Measurements from ENCODE around the gene TOX2.

TOX2 gene

DNA sequence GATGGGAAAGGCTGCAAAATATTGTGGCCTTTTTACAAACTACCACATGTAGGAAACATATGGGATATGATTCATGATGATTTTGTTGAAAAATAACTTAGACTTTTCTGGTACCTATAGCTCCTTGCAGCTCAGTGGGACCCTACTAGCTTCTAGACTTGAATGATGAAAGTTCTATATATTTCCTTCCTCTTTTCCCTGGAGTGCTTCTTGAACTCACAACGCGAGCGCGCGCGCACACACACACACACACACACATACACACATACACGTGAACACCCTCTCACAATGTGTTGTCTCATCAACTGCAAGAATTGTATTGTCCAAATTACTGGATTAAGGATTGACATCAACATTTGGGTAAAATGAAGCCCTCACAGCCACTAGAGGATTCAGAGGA is 61.9 kb downstream of the TOX2 start:
- DNase-seq (ENCODE audit: low read depth), result no peak
- no peak for TF ChIP-seq CTCF (IDR thresholded peaks at IDR 0.05; ENCODE audit: low read depth, low read length, missing control alignments)
- no peak overlapping the region for H3K4me3 ChIP-seq (ENCODE audit: low read depth, low read length)
- in situ Hi-C loops (cut with HindIII; ENCODE audit: low sequenced_read_pairs), result no loop called here

DNA sequence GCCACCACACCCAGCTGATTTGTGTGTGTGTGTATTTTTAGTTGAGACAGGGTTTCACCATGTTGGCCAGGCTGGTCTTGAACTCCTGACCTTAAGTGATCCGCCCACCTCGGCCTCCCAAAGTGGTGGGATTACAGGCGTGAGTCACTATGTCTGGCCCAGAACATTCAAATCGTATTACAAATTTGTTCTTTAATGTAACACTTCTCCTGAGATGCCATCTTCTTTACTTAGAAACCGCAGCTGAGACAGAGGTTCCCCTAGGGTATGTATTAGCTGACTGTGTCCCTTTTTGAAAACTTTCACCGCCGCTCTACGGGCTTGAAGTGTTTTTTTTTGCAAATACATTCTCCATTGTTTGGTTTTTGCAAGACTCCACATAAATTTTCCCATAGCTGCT is 62.6 kb downstream of the TOX2 start:
- in situ Hi-C loops (cut with HindIII; ENCODE audit: low sequenced_read_pairs), result no loop called here

DNA sequence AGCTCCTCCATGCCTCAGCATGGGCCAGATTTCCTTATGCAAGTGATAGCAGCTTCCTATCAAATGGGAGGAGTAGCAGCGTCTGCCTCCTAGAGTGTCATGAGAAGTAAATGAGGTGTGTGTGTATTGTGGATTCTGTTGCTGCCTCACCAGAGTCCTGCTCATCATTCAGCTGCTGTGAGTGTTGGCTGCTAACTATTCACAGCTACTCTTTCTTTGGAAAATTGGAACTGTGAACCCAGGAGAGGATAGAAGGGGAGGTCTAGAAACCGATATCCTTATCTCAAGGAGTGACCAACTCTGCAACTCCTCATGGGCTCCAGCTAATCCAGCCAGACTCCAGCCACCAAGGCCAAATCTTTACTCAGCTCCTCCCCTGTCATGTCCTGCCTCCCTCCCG is 63.3 kb downstream of the TOX2 start:
- DNase-seq (ENCODE audit: low read depth), result no peak
- H3K4me3 ChIP-seq (ENCODE audit: low read depth, low read length), result no peak overlapping the region
- TF ChIP-seq CTCF (IDR thresholded peaks at IDR 0.05; ENCODE audit: low read depth, low read length, missing control alignments), result no peak
- in situ Hi-C loops (cut with HindIII; ENCODE audit: low sequenced_read_pairs), result no loop called here

More for the DNA sequence above, 62.6 kb downstream of the TOX2 start:
- H3K4me3 ChIP-seq (ENCODE audit: low read depth, low read length), result no peak overlapping the region
- DNase-seq (ENCODE audit: low read depth), result no peak
- TF ChIP-seq CTCF (IDR thresholded peaks at IDR 0.05; ENCODE audit: low read depth, low read length, missing control alignments), result no peak

- no peak overlapping the region for H3K4me3 ChIP-seq (ENCODE audit: low read depth, low read length)
- TF ChIP-seq CTCF (IDR thresholded peaks at IDR 0.05; ENCODE audit: low read depth, low read length, missing control alignments), result no peak
- DNase-seq (ENCODE audit: low read depth), result no peak
- in situ Hi-C loops (cut with HindIII; ENCODE audit: low sequenced_read_pairs), result no loop called here
These were observed 65.0 kb downstream of the TOX2 start for GRCh38 chr20:43979576-43980105.

- no peak overlapping the region for H3K4me3 ChIP-seq (ENCODE audit: low read depth, low read length)
- in situ Hi-C loops (cut with HindIII; ENCODE audit: low sequenced_read_pairs), result no loop called here
- no peak for DNase-seq (ENCODE audit: low read depth)
- no peak for TF ChIP-seq CTCF (IDR thresholded peaks at IDR 0.05; ENCODE audit: low read depth, low read length, missing control alignments)
These were observed 66.9 kb downstream of the TOX2 start for GRCh38 chr20:43981540-43981939.

DNA sequence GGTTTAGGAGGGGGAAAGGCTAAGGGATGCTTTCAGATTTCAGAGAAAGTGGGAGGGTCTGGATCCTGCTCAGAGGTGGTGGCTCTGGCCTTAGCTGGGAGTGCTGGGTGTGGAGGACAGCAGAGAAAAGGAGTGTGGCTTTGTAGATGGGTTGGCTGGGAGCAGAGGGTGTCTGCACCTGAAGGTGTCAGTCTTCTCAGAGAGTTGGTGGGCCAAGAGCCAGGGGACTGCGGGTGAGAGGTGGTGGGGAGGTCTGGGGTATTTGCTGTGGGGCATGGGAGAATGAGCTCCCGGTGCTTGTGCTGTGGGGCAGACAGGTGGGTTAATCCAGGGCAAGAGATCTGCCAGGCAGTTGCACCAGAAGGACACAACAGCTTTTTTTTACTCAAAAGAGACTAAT is 67.4 kb downstream of the TOX2 start:
- DNase-seq (ENCODE audit: low read depth), result no peak
- H3K4me3 ChIP-seq (ENCODE audit: low read depth, low read length), result no peak overlapping the region
- in situ Hi-C loops (cut with HindIII; ENCODE audit: low sequenced_read_pairs), result no loop called here
- no peak for TF ChIP-seq CTCF (IDR thresholded peaks at IDR 0.05; ENCODE audit: low read depth, low read length, missing control alignments)

DNA sequence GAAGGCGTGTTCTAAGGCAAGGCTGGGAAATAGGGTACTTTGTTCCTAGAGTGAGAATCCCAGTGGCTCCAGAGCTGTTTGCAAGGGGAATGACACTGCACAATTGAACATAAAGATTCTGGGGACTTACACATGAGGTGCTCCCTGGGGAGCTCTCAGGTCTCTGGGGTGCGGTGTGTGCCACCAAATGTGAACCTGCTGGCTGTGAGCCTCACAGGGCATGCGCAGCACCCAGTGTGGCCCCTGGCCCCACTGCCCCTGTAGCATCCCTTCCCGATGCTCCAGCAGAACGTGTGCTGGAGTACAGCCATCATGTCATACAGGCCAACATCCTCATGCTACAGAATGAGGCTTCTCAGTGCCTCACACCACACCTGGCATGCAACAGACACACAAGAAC is 68.2 kb downstream of the TOX2 start:
- in situ Hi-C loops (cut with HindIII; ENCODE audit: low sequenced_read_pairs), result no loop called here
- TF ChIP-seq CTCF (IDR thresholded peaks at IDR 0.05; ENCODE audit: low read depth, low read length, missing control alignments), result no peak
- H3K4me3 ChIP-seq (ENCODE audit: low read depth, low read length), result no peak overlapping the region
- DNase-seq (ENCODE audit: low read depth), result no peak

Data from astrocyte of the cerebellum (primary cell).